ENCODE data around the gene SF1. TPM values are rescaled to one million over a fixed set of nuclear protein-coding genes. Genes with fewer than 3 reads are reported as not detected.

Gene SF1
- total RNA-seq, 1 experiment from 2014 or later = 386 TPM

DNA sequence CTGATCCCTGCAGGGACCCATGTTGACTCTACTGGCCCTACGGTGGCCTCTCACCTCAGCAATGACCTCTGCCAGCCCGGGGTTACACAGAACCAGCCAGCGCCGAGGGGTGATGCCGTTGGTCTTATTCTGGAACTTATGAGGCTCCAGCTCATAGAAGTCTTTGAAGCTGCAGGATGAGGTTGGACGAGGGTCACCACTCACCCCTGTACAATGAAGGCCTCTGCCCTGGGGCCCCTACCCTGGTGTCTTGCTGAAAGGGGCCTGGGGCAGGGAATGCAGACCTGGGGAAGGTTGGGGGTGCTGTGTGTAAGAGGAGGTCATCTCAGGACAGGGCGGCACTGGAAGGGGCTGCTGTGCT is 25.3 kb downstream of the SF1 start:
- TF ChIP-seq, protein P1, sequence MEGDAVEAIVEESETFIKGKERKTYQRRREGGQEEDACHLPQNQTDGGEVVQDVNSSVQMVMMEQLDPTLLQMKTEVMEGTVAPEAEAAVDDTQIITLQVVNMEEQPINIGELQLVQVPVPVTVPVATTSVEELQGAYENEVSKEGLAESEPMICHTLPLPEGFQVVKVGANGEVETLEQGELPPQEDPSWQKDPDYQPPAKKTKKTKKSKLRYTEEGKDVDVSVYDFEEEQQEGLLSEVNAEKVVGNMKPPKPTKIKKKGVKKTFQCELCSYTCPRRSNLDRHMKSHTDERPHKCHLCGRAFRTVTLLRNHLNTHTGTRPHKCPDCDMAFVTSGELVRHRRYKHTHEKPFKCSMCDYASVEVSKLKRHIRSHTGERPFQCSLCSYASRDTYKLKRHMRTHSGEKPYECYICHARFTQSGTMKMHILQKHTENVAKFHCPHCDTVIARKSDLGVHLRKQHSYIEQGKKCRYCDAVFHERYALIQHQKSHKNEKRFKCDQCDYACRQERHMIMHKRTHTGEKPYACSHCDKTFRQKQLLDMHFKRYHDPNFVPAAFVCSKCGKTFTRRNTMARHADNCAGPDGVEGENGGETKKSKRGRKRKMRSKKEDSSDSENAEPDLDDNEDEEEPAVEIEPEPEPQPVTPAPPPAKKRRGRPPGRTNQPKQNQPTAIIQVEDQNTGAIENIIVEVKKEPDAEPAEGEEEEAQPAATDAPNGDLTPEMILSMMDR (IDR thresholded peaks at IDR 0.05; ENCODE audit: insufficient read depth in 1 of 2, low read depth in 1 of 2, low read length in 1 of 2, severe bottlenecking in 1 of 2, unreplicated experiment in 1 of 2) = no peak
- DNase-seq = no peak
- H3K27ac Mint-ChIP-seq (ENCODE audit: unreplicated experiment) = peak overlapping the region; percentile 35
- H3K36me3 Mint-ChIP-seq (ENCODE audit: insufficient read depth, unreplicated experiment) = peaks cover 2% of the 10 kb centered on the region
- POLR2A ChIA-PET = no interaction called here
- no peaks in the 10 kb centered on the region for H3K27me3 Mint-ChIP-seq (ENCODE audit: insufficient read depth, unreplicated experiment)
- Histone ChIP-seq H3K9me3 (no peaks in the 10 kb centered on the region), H3K27me3 (replicated peaks; ENCODE audit: control insufficient read depth, insufficient read depth, low read length) (no peaks in the 10 kb centered on the region), H3K4me1 (no peaks in the 10 kb centered on the region), H3K4me3 (ENCODE audit: low read depth, low read length) (no peak overlapping the region), H3K36me3 (ENCODE audit: control insufficient read depth, insufficient read depth, low read length) (no peaks in the 10 kb centered on the region)
- CTCF ChIA-PET = no interaction called here
- no peaks in the 10 kb centered on the region for H3K4me1 Mint-ChIP-seq (ENCODE audit: low read depth, unreplicated experiment)
- no TSS peak for BruUV-seq (replicated peaks)
- H3K9me3 Mint-ChIP-seq (ENCODE audit: unreplicated experiment) = no peaks in the 10 kb centered on the region
- intact Hi-C loops (cut with micrococcal nuclease; ENCODE audit: unreplicated experiment) = no loop called here
- no peak overlapping the region for H3K4me3 Mint-ChIP-seq (ENCODE audit: unreplicated experiment)

DNA sequence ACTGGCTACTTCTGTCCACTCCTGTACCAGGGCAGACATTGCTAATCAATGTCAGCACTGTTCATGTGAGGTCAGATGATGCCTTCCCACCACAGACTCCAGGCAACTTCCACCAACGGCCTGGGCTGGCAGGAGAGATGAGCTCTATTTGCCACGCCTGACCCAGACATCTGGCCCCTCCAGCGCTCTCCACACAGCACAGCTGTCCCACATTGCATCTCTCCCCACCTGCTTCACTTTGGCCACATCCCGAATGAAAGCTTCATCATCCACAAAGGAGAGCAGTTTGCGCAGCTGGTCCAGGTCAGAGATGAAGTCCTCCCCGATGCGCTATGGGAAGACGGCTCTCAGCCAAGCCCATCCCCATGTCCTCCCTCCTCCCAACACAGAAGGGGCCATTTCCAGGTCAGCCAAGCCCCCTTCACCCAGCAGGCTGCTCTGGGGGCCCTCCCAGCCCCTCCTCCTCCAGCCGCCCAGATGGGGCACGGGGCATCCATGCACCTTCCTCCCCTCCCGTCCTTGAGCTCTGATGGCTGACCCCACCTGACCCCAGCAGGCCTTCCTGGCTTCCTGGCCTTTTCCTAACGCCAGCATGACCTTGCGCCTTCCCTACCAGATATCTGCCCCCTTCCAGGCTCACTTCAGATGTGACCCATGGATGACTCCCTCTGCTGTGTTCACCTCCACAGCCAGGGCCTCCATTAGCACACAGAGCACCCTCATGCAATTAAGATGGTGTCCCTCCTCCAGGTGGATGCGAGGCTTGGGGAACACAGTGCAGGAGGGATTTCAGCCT is 26.0 kb downstream of the SF1 start:
- BruUV-seq (replicated peaks) = no TSS peak
- Histone ChIP-seq H3K9me3 (no peaks in the 10 kb centered on the region), H3K27me3 (replicated peaks; ENCODE audit: control insufficient read depth, insufficient read depth, low read length) (no peaks in the 10 kb centered on the region), H3K4me3 (ENCODE audit: low read depth, low read length) (no peak overlapping the region), H3K4me1 (no peaks in the 10 kb centered on the region), H3K36me3 (ENCODE audit: control insufficient read depth, insufficient read depth, low read length) (no peaks in the 10 kb centered on the region)
- H3K27me3 Mint-ChIP-seq (ENCODE audit: insufficient read depth, unreplicated experiment) = no peaks in the 10 kb centered on the region
- H3K36me3 Mint-ChIP-seq (ENCODE audit: insufficient read depth, unreplicated experiment) = peaks cover 6% of the 10 kb centered on the region
- no peak for DNase-seq
- H3K9me3 Mint-ChIP-seq (ENCODE audit: unreplicated experiment) = no peaks in the 10 kb centered on the region
- no peak overlapping the region for H3K4me3 Mint-ChIP-seq (ENCODE audit: unreplicated experiment)
- H3K27ac Mint-ChIP-seq (ENCODE audit: unreplicated experiment) = peak overlapping the region; percentile 35
- no peaks in the 10 kb centered on the region for H3K4me1 Mint-ChIP-seq (ENCODE audit: low read depth, unreplicated experiment)
- CTCF ChIA-PET = interaction anchor here (1.0 kb wide), 1 partner anchor 78 kb away, joined by 4 read pairs; no protein-coding TSS in a partner anchor
- TF ChIP-seq, protein P1 (IDR thresholded peaks at IDR 0.05; ENCODE audit: insufficient read depth in 1 of 2, low read depth in 1 of 2, low read length in 1 of 2, severe bottlenecking in 1 of 2, unreplicated experiment in 1 of 2) = no peak
- intact Hi-C loops (cut with micrococcal nuclease; ENCODE audit: unreplicated experiment) = no loop called here
- POLR2A ChIA-PET = interaction anchor here (0.9 kb wide), 1 partner anchor 26 kb away, joined by 7 read pairs; the partner anchor contains the start of gene SF1

DNA sequence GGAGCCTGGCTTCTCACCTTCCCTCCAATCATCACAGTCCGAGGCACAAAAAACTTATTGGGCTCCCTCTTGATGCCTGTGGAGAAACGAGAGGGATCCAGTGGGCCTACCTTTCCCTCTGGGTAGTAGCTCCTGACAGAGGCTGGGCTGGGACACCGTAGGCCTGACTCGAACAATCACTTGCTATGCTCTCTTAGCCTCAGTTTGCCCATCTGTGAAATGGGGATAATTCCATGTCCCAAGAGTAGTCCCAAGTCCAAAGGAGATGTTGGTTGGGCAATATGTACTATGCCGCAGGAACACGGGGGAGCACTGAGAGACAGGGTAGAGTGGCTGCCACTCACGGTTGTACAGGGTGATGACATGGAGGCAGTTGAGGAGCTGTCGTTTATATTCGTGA is 26.8 kb downstream of the SF1 start:
- CTCF ChIA-PET = interaction anchor here (1.0 kb wide), 1 partner anchor 77 kb away, joined by 4 read pairs; no protein-coding TSS in a partner anchor
- Mint-ChIP-seq H3K27me3 (ENCODE audit: insufficient read depth, unreplicated experiment) (no peaks in the 10 kb centered on the region), H3K4me3 (ENCODE audit: unreplicated experiment) (no peak overlapping the region), H3K27ac (ENCODE audit: unreplicated experiment) (no peak overlapping the region), H3K36me3 (ENCODE audit: insufficient read depth, unreplicated experiment) (peaks cover 6% of the 10 kb centered on the region), H3K9me3 (ENCODE audit: unreplicated experiment) (no peaks in the 10 kb centered on the region), H3K4me1 (ENCODE audit: low read depth, unreplicated experiment) (no peaks in the 10 kb centered on the region)
- Histone ChIP-seq H3K4me3 (ENCODE audit: low read depth, low read length) (no peak overlapping the region), H3K27me3 (replicated peaks; ENCODE audit: control insufficient read depth, insufficient read depth, low read length) (no peaks in the 10 kb centered on the region), H3K36me3 (ENCODE audit: control insufficient read depth, insufficient read depth, low read length) (no peaks in the 10 kb centered on the region), H3K9me3 (no peaks in the 10 kb centered on the region), H3K4me1 (no peaks in the 10 kb centered on the region)
- POLR2A ChIA-PET = interaction anchor here (0.9 kb wide), 1 partner anchor 27 kb away, joined by 7 read pairs; the partner anchor contains the start of gene SF1
- no peak for DNase-seq
- BruUV-seq (replicated peaks) = no TSS peak
- intact Hi-C loops (cut with micrococcal nuclease; ENCODE audit: unreplicated experiment) = no loop called here
- TF ChIP-seq, protein P1 (IDR thresholded peaks at IDR 0.05; ENCODE audit: insufficient read depth in 1 of 2, low read depth in 1 of 2, low read length in 1 of 2, severe bottlenecking in 1 of 2, unreplicated experiment in 1 of 2) = no peak
